HCT116 (cell line): ENCODE data around the gene COX7C. TPM values are rescaled to one million over a fixed set of nuclear protein-coding genes. Genes with fewer than 3 reads are reported as not detected.
"Not testable (repeated sequence)": the region's sequence is repeated elsewhere in the genome, so short reads cannot be mapped to it uniquely, and the experiment has no call there.

Experiments used
- ATAC-seq: fragments of 200-7000 bp; cut with Tn5 transposase; 2 replicates; pipeline ENCODE4 v1.9.1; 2020; ENCODE audit warnings: mild to moderate bottlenecking, moderate library complexity
- BruUV-seq: library from RNA; stranded (reverse); fragments of 400-500 nt; replicated peaks from 2 replicates; lab custom pipeline; 2021; lab: Mats Ljungman, UMichigan
- CTCF ChIA-PET: fragments of 300-600 bp; sonication (Branson Sonifier 250); formaldehyde crosslinking; loops from one replicate; lab custom pipeline; 2021; ENCODE audit warnings: antibody characterized with exemption; lab: Charles Lee
- POLR2A ChIA-PET: fragments of 300-600, 350-600 bp; sonication (Branson Sonifier 250); formaldehyde crosslinking; loops from one replicate; lab custom pipeline; 2021; ENCODE audit warnings: antibody characterized with exemption; lab: Charles Lee
- RAD21 ChIA-PET, 2 experiments: fragments of 300-600 bp; sonication (Branson Sonifier 250); formaldehyde crosslinking; loops; one replicate each; lab custom pipeline; 2023; ENCODE audit warnings: low total read pairs in 2 of 2; ENCODE audit not compliant: uncharacterized antibody in 2 of 2, unreplicated experiment in 2 of 2, low non-redundant PET in 1 of 2; lab: Charles Lee
- DNase-seq: peaks from one replicate; pipeline ENCODE4 v3.0.0-alpha.2; 2010; ENCODE audit warnings: low read depth, low spot score
- H2AFZ ChIP-seq: fragments of 200-600 bp; shearing (Covaris generic), sonication (generic); 2 replicates; pipeline ENCODE4 v1.6.1; 2017; ENCODE audit warnings: low read depth, mixed run types, mixed read lengths, antibody characterized with exemption, low read length; ENCODE audit not compliant: poor library complexity, severe bottlenecking
- H3K27ac ChIP-seq: 2 replicates; pipeline ENCODE4 v1.5.1; 2012; ENCODE audit warnings: low read depth, low read length
- H3K27me3 ChIP-seq: fragments of 200-600 bp; sonication (generic); 2 replicates; pipeline ENCODE4 v1.6.1; 2016; ENCODE audit warnings: mixed run types, low read length, mixed read lengths; ENCODE audit not compliant: insufficient read depth
- H3K36me3 ChIP-seq, 2 experiments: fragments of 200-500 bp in 1 of 2; fragments of 200-600 bp in 1 of 2; sonication (Bioruptor generic) in 1 of 2; sonication (generic) in 1 of 2; 2 replicates each; pipeline versions ENCODE4 v1.5.1 to v1.6.1; 2014 to 2016; ENCODE audit warnings: low read length in 2 of 2, inconsistent platforms in 1 of 2, mixed read lengths in 1 of 2, mixed run types in 1 of 2; ENCODE audit not compliant: insufficient read depth in 2 of 2, control insufficient read depth in 1 of 2
- H3K4me1 ChIP-seq, 2 experiments: fragments of 200-600 bp in 1 of 2; sonication (generic) in 1 of 2; 2 replicates each; pipeline versions ENCODE4 v1.5.1 to v1.6.1; 2012 to 2017; ENCODE audit warnings: low read length in 2 of 2, inconsistent platforms in 1 of 2, mild to moderate bottlenecking in 1 of 2, mixed read lengths in 1 of 2, mixed run types in 1 of 2, moderate library complexity in 1 of 2; ENCODE audit not compliant: insufficient read depth in 2 of 2, control insufficient read depth in 1 of 2
- H3K4me2 ChIP-seq: fragments of 200-600 bp; sonication (generic); 2 replicates; pipeline ENCODE4 v1.6.1; 2017; ENCODE audit warnings: mixed run types, low read length, mixed read lengths
- H3K4me3 ChIP-seq, 2 experiments: fragments of 200-600 bp in 1 of 2; sonication (generic) in 1 of 2; replicated peaks in 1 of 2; 2 replicates each; pipeline ENCODE4 v1.5.1; 2011 to 2016; ENCODE audit warnings: low read length in 2 of 2, control low read depth in 1 of 2, low read depth in 1 of 2, mild to moderate bottlenecking in 1 of 2, mixed read lengths in 1 of 2, mixed run types in 1 of 2
- H3K79me2 ChIP-seq: fragments of 200-600 bp; sonication (generic); 2 replicates; pipeline ENCODE4 v1.6.1; 2017; ENCODE audit warnings: mild to moderate bottlenecking, mixed run types, low read length, moderate library complexity, mixed read lengths; ENCODE audit not compliant: insufficient read depth
- H3K9ac ChIP-seq: fragments of 200-600 bp; sonication (generic); 2 replicates; pipeline ENCODE4 v1.6.1; 2016; ENCODE audit warnings: low read length, mixed read lengths
- H3K9me2 ChIP-seq: fragments of 200-600 bp; sonication (generic), shearing (Covaris generic); 2 replicates; pipeline ENCODE4 v1.6.1; 2017; ENCODE audit warnings: mixed run types, mild to moderate bottlenecking, moderate library complexity; ENCODE audit not compliant: insufficient read depth
- H3K9me3 ChIP-seq, 2 experiments: fragments of 200-500 bp in 1 of 2; fragments of 200-600 bp in 1 of 2; sonication (Bioruptor generic) in 1 of 2; sonication (generic) in 1 of 2; 2 replicates each; pipeline ENCODE4 v1.6.1; 2014 to 2017; ENCODE audit warnings: low read length in 2 of 2, mixed read lengths in 2 of 2, inconsistent platforms in 1 of 2, low read depth in 1 of 2, mild to moderate bottlenecking in 1 of 2, mixed run types in 1 of 2, moderate library complexity in 1 of 2; ENCODE audit not compliant: control insufficient read depth in 1 of 2, insufficient read depth in 1 of 2
- H4K20me1 ChIP-seq: fragments of 200-600 bp; sonication (generic), shearing (Covaris generic); 2 replicates; pipeline ENCODE4 v1.6.1; 2017; ENCODE audit warnings: mixed run types, mild to moderate bottlenecking, moderate library complexity; ENCODE audit not compliant: insufficient read depth
- CEBPB ChIP-seq: IDR thresholded peaks from 2 replicates; pipeline ENCODE4 v1.6.1; 2012; ENCODE audit warnings: low read depth
- ELF1 ChIP-seq: IDR thresholded peaks from 2 replicates; pipeline ENCODE4 v1.6.1; 2012; ENCODE audit warnings: low read depth, borderline replicate concordance
- EZH2 ChIP-seq: fragments of 200-600 bp; sonication (generic); IDR thresholded peaks from 2 replicates; pipeline ENCODE4 v1.6.1; 2017; ENCODE audit warnings: antibody characterized with exemption, mixed run types
- EZH2phosphoT487 ChIP-seq: fragments of 200-600 bp; IDR thresholded peaks from 2 replicates; pipeline ENCODE4 v1.6.1; 2018; ENCODE audit warnings: antibody characterized with exemption, borderline replicate concordance
- JUND ChIP-seq: IDR thresholded peaks from 2 replicates; pipeline ENCODE4 v1.6.1; 2012
- RAD21 ChIP-seq: IDR thresholded peaks from 2 replicates; pipeline ENCODE4 v1.6.1; 2012; ENCODE audit warnings: low read depth, mild to moderate bottlenecking
- SIN3A ChIP-seq: IDR thresholded peaks from 2 replicates; pipeline ENCODE4 v1.6.1; 2012; ENCODE audit warnings: low read depth
- SP1 ChIP-seq: IDR thresholded peaks from 2 replicates; pipeline ENCODE4 v1.6.1; 2012; ENCODE audit warnings: low read depth
- TCF7L2 ChIP-seq: IDR thresholded peaks from 2 replicates; pipeline ENCODE4 v1.7.0; 2011; ENCODE audit warnings: borderline replicate concordance, inconsistent platforms; ENCODE audit not compliant: insufficient read depth, insufficient read length; ENCODE audit errors: extremely low read depth
- ZFX ChIP-seq: fragments of 450-650 bp; IDR thresholded peaks from 2 replicates; pipeline ENCODE4 v1.6.1; 2017
- ZNF274 ChIP-seq: fragments of 200-500 bp; sonication (Bioruptor generic); IDR thresholded peaks from 2 replicates; pipeline ENCODE4 v1.6.1; 2014; ENCODE audit warnings: mild to moderate bottlenecking, low read depth, low read length, inconsistent platforms
- intact Hi-C: fragments of 100-400 bp; cut with micrococcal nuclease; formaldehyde crosslinking; loops from 2 replicates; pipeline ENCODE4 v1.10.0; 2022
- total RNA-seq: library from RNA; stranded (reverse); gene quantifications from one replicate; pipeline ENCODE4 v1.2.1, GENCODE V29; 2021; ENCODE audit not compliant: unreplicated experiment
- TF ChIP-seq, protein P1 (sequence below): IDR thresholded peaks from 2 replicates; pipeline ENCODE4 v1.6.1; 2012
- TF ChIP-seq, protein P2 (sequence below): IDR thresholded peaks from 2 replicates; pipeline ENCODE4 v1.6.1; 2012
- TF ChIP-seq, protein P3 (sequence below): IDR thresholded peaks from 2 replicates; pipeline ENCODE4 v1.6.1; 2012; ENCODE audit warnings: low read depth

COX7C gene
- total RNA-seq, 1 experiment from 2014 or later = 550 TPM

DNA sequence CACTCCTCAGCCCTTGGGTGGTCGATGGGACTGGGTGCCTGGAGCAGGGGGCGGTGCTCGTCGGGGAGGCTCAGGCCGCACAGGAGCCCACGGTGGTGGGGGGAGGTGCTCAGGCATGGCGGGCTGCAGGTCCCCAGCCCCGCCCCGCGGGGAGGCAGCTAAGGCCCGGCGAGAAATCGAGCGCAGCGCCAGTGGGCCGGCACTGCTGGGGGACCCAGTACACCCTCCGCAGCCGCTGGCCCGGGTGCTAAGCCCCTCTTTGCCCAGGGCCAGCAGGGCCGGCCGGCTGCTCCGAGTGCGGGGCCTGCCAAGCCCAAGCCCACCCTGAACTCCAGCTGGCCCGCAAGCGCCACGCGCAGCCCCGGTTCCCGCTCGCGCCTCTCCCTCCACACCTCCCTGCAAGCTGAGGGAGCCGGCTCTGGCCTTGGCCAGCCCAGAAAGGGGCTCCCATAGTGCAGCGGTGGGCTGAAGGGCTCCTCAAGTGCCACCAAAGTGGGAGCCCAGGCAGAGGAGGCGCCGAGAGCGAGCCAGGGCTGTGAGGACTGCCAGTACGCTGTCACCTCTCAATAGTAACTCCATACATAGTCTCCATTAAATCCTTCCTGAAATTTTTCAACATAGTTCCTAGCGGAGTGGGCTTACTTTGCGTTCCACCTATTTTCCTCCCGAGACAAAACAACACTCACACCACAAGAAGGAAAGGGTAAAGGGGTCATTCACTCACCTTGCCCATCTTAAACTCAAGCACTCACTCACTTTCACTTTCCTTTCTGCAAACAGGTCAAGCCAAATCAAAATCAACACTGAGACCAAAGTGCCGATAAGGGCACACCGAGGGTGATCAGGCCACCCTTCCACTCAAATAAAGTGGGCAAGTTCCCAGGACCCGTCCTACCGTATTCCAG is 48.0 kb upstream of the COX7C start:
- H4K20me1 ChIP-seq, DNase-seq, H3K27me3 ChIP-seq, H3K36me3 ChIP-seq, H3K4me1 ChIP-seq, H3K9me3 ChIP-seq, H3K4me2 ChIP-seq, H3K4me3 ChIP-seq, BruUV-seq, H3K79me2 ChIP-seq, H3K9me2 ChIP-seq, H3K27ac ChIP-seq, ATAC-seq, H2AFZ ChIP-seq, H3K9ac ChIP-seq, CTCF ChIA-PET, POLR2A ChIA-PET: not testable (repeated sequence)
- intact Hi-C loops = loop anchor here (10.0 kb wide), 1 partner anchor 105 kb away; no protein-coding TSS in a partner anchor
- RAD21 ChIA-PET = interaction anchor here in 1 of 2 experiments (0.6 kb wide), 1 partner anchor 347 kb away, joined by 3 read pairs; no protein-coding TSS in a partner anchor

DNA sequence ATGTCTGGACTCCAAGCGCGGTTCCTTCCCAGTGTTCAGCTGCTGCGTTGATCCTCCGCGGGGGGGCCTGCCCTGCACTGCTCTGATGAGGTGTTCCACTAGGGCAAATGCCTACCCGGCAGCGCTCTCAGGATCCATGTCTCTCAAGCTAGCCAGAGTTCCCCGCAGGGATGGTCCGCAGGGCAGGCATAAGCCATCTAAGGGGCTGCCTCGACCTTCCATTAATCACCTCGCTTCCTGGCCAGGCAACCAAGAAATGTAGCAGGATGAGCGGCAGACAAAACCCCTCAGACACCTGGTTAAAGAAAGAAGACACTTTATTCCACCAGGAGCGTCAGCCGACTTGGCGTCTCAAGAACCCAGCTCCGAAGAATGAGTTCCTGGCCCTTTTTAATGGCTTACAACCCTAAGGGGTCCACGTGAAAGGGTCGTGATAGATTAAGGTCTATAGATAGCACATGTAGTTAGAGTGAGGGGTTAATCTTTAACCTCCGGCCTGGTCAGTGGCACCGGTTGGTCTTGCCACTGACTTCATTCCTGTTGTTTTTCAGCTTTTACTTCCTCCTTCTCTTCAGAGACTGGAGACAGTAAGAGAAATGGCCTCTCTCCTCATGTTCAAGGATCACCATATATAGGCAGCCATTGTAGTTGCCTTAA is 47.2 kb upstream of the COX7C start:
- no peaks in the 10 kb centered on the region for H3K36me3 ChIP-seq
- H3K9me3 ChIP-seq = no peaks in the 10 kb centered on the region
- H2AFZ ChIP-seq = no peak overlapping the region
- ChIA-PET RAD21 (no interaction called here), POLR2A (no interaction called here), CTCF (no interaction called here)
- no peak overlapping the region for H3K4me2 ChIP-seq
- ATAC-seq (no peak), DNase-seq (no peak)
- H3K4me3 ChIP-seq = no peak overlapping the region
- H3K9me2 ChIP-seq = no peaks in the 10 kb centered on the region
- no peaks in the 10 kb centered on the region for H3K4me1 ChIP-seq
- intact Hi-C loops = no loop called here
- H4K20me1 ChIP-seq = no peaks in the 10 kb centered on the region
- H3K27ac ChIP-seq = no peak overlapping the region
- no TSS peak for BruUV-seq
- no peaks in the 10 kb centered on the region for H3K79me2 ChIP-seq
- no peaks in the 10 kb centered on the region for H3K27me3 ChIP-seq
- no peak overlapping the region for H3K9ac ChIP-seq
- TF ChIP-seq, protein P1, sequence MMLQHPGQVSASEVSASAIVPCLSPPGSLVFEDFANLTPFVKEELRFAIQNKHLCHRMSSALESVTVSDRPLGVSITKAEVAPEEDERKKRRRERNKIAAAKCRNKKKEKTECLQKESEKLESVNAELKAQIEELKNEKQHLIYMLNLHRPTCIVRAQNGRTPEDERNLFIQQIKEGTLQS = no peak
- TF ChIP-seq EZH2phosphoT487 (no peak), JUND (no peak), TCF7L2 (no peak), EZH2 (no peak), RAD21 (no peak), ZFX (no peak), CEBPB (no peak), ELF1 (no peak), SIN3A (no peak), ZNF274 (no peak), SP1 (no peak)
- TF ChIP-seq, protein P2, sequence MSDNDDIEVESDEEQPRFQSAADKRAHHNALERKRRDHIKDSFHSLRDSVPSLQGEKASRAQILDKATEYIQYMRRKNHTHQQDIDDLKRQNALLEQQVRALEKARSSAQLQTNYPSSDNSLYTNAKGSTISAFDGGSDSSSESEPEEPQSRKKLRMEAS = no peak
- TF ChIP-seq, protein P3, sequence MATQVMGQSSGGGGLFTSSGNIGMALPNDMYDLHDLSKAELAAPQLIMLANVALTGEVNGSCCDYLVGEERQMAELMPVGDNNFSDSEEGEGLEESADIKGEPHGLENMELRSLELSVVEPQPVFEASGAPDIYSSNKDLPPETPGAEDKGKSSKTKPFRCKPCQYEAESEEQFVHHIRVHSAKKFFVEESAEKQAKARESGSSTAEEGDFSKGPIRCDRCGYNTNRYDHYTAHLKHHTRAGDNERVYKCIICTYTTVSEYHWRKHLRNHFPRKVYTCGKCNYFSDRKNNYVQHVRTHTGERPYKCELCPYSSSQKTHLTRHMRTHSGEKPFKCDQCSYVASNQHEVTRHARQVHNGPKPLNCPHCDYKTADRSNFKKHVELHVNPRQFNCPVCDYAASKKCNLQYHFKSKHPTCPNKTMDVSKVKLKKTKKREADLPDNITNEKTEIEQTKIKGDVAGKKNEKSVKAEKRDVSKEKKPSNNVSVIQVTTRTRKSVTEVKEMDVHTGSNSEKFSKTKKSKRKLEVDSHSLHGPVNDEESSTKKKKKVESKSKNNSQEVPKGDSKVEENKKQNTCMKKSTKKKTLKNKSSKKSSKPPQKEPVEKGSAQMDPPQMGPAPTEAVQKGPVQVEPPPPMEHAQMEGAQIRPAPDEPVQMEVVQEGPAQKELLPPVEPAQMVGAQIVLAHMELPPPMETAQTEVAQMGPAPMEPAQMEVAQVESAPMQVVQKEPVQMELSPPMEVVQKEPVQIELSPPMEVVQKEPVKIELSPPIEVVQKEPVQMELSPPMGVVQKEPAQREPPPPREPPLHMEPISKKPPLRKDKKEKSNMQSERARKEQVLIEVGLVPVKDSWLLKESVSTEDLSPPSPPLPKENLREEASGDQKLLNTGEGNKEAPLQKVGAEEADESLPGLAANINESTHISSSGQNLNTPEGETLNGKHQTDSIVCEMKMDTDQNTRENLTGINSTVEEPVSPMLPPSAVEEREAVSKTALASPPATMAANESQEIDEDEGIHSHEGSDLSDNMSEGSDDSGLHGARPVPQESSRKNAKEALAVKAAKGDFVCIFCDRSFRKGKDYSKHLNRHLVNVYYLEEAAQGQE = no peak
